Stomach (tissue), 9 donors: ENCODE measurements around the gene WNT5B. TPM values are rescaled to one million over a fixed set of nuclear protein-coding genes. Genes with fewer than 3 reads are reported as not detected.
A peak's percentile ranks its signal among the peaks of the same experiment; 100 is the strongest.

ENCODE experiments used
- DNase-seq, 2 donors: peaks; one replicate each; pipeline versions ENCODE4 v3.0.0 to v3.0.0-alpha.2; 2013 to 2019
- H3K27ac ChIP-seq, 5 donors: fragments of 200-600 bp in 4 of 5; sonication (generic) in 4 of 5; one replicate each; pipeline ENCODE4 v1.5.1; 2013 to 2019; ENCODE audit warnings: mild to moderate bottlenecking in 1 of 5, moderate library complexity in 1 of 5
- H3K27me3 ChIP-seq, 3 donors: fragments of 200-600 bp; sonication (generic); one replicate each; pipeline ENCODE4 v1.5.1; 2017 to 2019; ENCODE audit warnings: mixed run types in 1 of 3
- H3K36me3 ChIP-seq, 4 donors: fragments of 200-600 bp; sonication (generic); 1 replicate in 3 of 4; 2 replicates in 1 of 4; pipeline ENCODE4 v1.5.1; 2016 to 2019
- H3K4me1 ChIP-seq, 4 donors: fragments of 200-600 bp; sonication (generic); one replicate each; pipeline ENCODE4 v1.5.1; 2016 to 2019
- H3K4me3 ChIP-seq, 4 donors: fragments of 200-600 bp; sonication (generic) in 3 of 4; one replicate each; pipeline ENCODE4 v1.5.1; 2016 to 2019; ENCODE audit warnings: mild to moderate bottlenecking in 1 of 4
- H3K9me3 ChIP-seq, 4 donors: fragments of 200-600 bp; sonication (generic); one replicate each; pipeline ENCODE4 v1.5.1; 2016 to 2019
- CTCF ChIP-seq, 7 experiments: fragments of 450-650 bp in 4 of 7; fragments of 200-600 bp in 3 of 7; sonication (generic) in 3 of 7; IDR thresholded peaks; one replicate each; pipeline ENCODE4 v1.5.1; 2016 to 2019; ENCODE audit warnings: antibody characterized with exemption in 7 of 7, control low read depth in 2 of 7, mild to moderate bottlenecking in 1 of 7
- EP300 ChIP-seq: sonication (generic); formaldehyde crosslinking; IDR thresholded peaks from one replicate; pipeline ENCODE4 v1.6.1; 2017; ENCODE audit warnings: antibody characterized with exemption
- POLR2A ChIP-seq, 4 donors: fragments of 450-650 bp; IDR thresholded peaks; one replicate each; pipeline ENCODE4 v1.6.1; 2016; ENCODE audit warnings: antibody characterized with exemption in 4 of 4, control low read depth in 2 of 4, mild to moderate bottlenecking in 1 of 4, moderate library complexity in 1 of 4
- POLR2AphosphoS5 ChIP-seq, 3 donors: sonication (generic); formaldehyde crosslinking; IDR thresholded peaks; one replicate each; pipeline ENCODE4 v1.6.1; 2016; ENCODE audit warnings: antibody characterized with exemption in 3 of 3
- WGBS, 5 donors: extraction: QIAGEN DNeasy Blood & Tissue Kit in 3 of 5; methylation state at CpG; one replicate each; pipeline versions ENCODE4 v1.1.5 to v1.1.7; 2013 to 2018; 5-methylcytosine and 5-hydroxymethylcytosine counted together
- intact Hi-C: fragments of 100-400 bp; cut with DNase I; formaldehyde crosslinking; loops from one replicate; pipeline ENCODE4 v1.15.1; 2023; ENCODE audit warnings: low total_unique reads
- polyA plus RNA-seq, 3 donors: library from polyadenylated mRNA; stranded (reverse); fragments of 200-250 nt; gene quantifications; one replicate each; pipeline ENCODE4 v1.2.3, GENCODE V29; 2013
- total RNA-seq, 5 donors: library from RNA; depleted of rRNA; stranded (reverse); fragments of >200 nt; gene quantifications; one replicate each; pipeline versions ENCODE4 v1.1.0 to v1.2.3, GENCODE V29; 2014 to 2016
- donor health status: healthy with polysubstance abuse.
- donor health status: Bipolar disorder and iron deficiency.
- donor health status: healthy.

Gene WNT5B
- total and polyA plus RNA-seq, 8 donors, result 0.45 to 22.3 (median 7.4) TPM

- Histone ChIP-seq H3K27ac (peak overlapping the region; percentile 30 to 100 (median 93)), H3K4me3 (peak overlapping the region; percentile 82 to 98 (median 88)), H3K36me3 (no peaks in the 10 kb centered on the region), H3K27me3 (no peaks in the 10 kb centered on the region), H3K9me3 (no peaks in the 10 kb centered on the region), H3K4me1 (peaks cover 46 to 74% (median 64%) of the 10 kb centered on the region in 4 donors)
- intact Hi-C loops, result no loop called here
- 5 to 20% (median 8%) methylated on average over 16 to 27 of the region's 27 CpGs for WGBS, 5 donors
- peak in 1 of 2 donors; percentile 75 for DNase-seq
- TF ChIP-seq CTCF (IDR thresholded peaks at IDR 0.05) (no peak), POLR2A (IDR thresholded peaks at IDR 0.05) (no peak), POLR2AphosphoS5 (IDR thresholded peaks at IDR 0.05) (no peak), EP300 (no peak)
Measured at GRCh38 chr12:1592444-1593173, 36.4 kb upstream of the WNT5B start.

GRCh38 chr12:1593174-1594005 is 35.6 kb upstream of the WNT5B start:
- peaks cover 38 to 66% (median 56%) of the 10 kb centered on the region in 4 donors for H3K4me1 ChIP-seq
- H3K27ac ChIP-seq, result peak overlapping the region; percentile 92 to 100 (median 95)
- TF ChIP-seq CTCF (IDR thresholded peaks at IDR 0.05), result no peak
- peak; percentile 68 to 77 for DNase-seq
- no peaks in the 10 kb centered on the region for H3K27me3 ChIP-seq
- H3K36me3 ChIP-seq, result no peaks in the 10 kb centered on the region
- WGBS, 5 donors, result 1 to 7% (median 3%) methylated on average over 16 to 56 of the region's 56 CpGs
- H3K4me3 ChIP-seq, result peak overlapping the region; percentile 82 to 98 (median 88)
- intact Hi-C loops, result no loop called here
- no peaks in the 10 kb centered on the region for H3K9me3 ChIP-seq

GRCh38 chr12:1594006-1594260 is 35.1 kb upstream of the WNT5B start:
- Histone ChIP-seq H3K27ac (peak overlapping the region; percentile 92 to 100 (median 95)), H3K4me3 (peak overlapping the region; percentile 82 to 98 (median 88)), H3K9me3 (no peaks in the 10 kb centered on the region), H3K27me3 (no peaks in the 10 kb centered on the region), H3K4me1 (peaks cover 37 to 61% (median 51%) of the 10 kb centered on the region in 4 donors), H3K36me3 (no peaks in the 10 kb centered on the region)
- DNase-seq, result no peak
- TF ChIP-seq POLR2A (IDR thresholded peaks at IDR 0.05) (no peak), POLR2AphosphoS5 (IDR thresholded peaks at IDR 0.05) (no peak), CTCF (IDR thresholded peaks at IDR 0.05) (no peak), EP300 (no peak)
- intact Hi-C loops, result no loop called here
- 0 to 3% (median 0%) methylated on average over 3 to 33 of the region's 34 CpGs for WGBS, 5 donors

GRCh38 chr12:1594261-1595025 is 34.6 kb upstream of the WNT5B start, which contains the start of gene FBXL14:
Gene FBXL14 (minus strand): TSS chr12:1594581. CDS start chr12:1594066, 515 bp downstream.
- intact Hi-C loops, result no loop called here
- WGBS, 5 donors, result 0 to 1% (median 1%) methylated on average over 13 to 113 of the region's 115 CpGs
- H3K9me3 ChIP-seq, result no peaks in the 10 kb centered on the region
- H3K27ac ChIP-seq, result peak within 1 kb of the TSS; percentile 92 to 100 (median 95)
- H3K4me3 ChIP-seq, result peak within 1 kb of the TSS; percentile 82 to 98 (median 88)
- H3K4me1 ChIP-seq, result peaks cover 37 to 57% (median 48%) of the 10 kb centered on the region in 4 donors
- no peaks in the 10 kb centered on the region for H3K36me3 ChIP-seq
- DNase-seq, result peak; percentile 90 to 97
- H3K27me3 ChIP-seq, result no peaks in the 10 kb centered on the region
- TF ChIP-seq CTCF (IDR thresholded peaks at IDR 0.05) (no peak), POLR2AphosphoS5 (IDR thresholded peaks at IDR 0.05) (peak; percentile 54 to 78 (median 61)), EP300 (no peak), POLR2A (IDR thresholded peaks at IDR 0.05) (no peak)
